HepG2 (cell line): ENCODE measurements around the gene PLXNC1. TPM values are rescaled to one million over a fixed set of nuclear protein-coding genes. Genes with fewer than 3 reads are reported as not detected.

Experiments
- ATAC-seq: fragments of 200-7000 bp; cut with Tn5 transposase; 3 replicates; pipeline ENCODE4 v1.9.1; 2020; ENCODE audit warnings: mild to moderate bottlenecking, moderate library complexity
- BruUV-seq: library from RNA; stranded (reverse); fragments of 400-500 nt; replicated peaks from 2 replicates; lab custom pipeline; 2021; lab: Mats Ljungman, UMichigan
- CTCF ChIA-PET: fragments of 300-600 bp; formaldehyde crosslinking; extraction: SDS; loops from one replicate; lab custom pipeline; 2021; ENCODE audit warnings: low total read pairs, inconsistent platforms, low intra/inter-chr PET ratio; lab: Yijun Ruan, JAX
- POLR2A ChIA-PET: fragments of 350-600 bp; sonication (Branson Sonifier 250); formaldehyde crosslinking; loops from one replicate; lab custom pipeline; 2020; ENCODE audit warnings: antibody characterized with exemption, inconsistent platforms; lab: Yijun Ruan, JAX
- DNase-seq: peaks from one replicate; pipeline ENCODE4 v3.0.0-alpha.2; 2015; ENCODE audit warnings: low spot score
- FAIRE-seq: peaks from 3 replicates; lab custom pipeline; 2011; peaks lifted over from hg19 to GRCh38; lab: Jason Lieb, UNC
- H2AFZ ChIP-seq: one replicate; pipeline ENCODE4 v1.6.1; 2011; ENCODE audit warnings: low read length, inconsistent platforms
- H3K27ac ChIP-seq: fragments of 300-600 bp; 3 replicates; pipeline ENCODE4 v1.8.0; 2011; ENCODE audit warnings: mixed run types, mild to moderate bottlenecking, mixed read lengths, low read length, inconsistent platforms; ENCODE audit not compliant: insufficient read depth; ENCODE audit errors: extremely low read length
- H3K27me3 ChIP-seq, 2 experiments: fragments of 200-600 bp in 1 of 2; 2 replicates in 1 of 2; 3 replicates in 1 of 2; pipeline versions ENCODE4 v1.6.0 to v1.8.0; 2011; ENCODE audit warnings: low read length in 2 of 2, mild to moderate bottlenecking in 2 of 2, moderate library complexity in 2 of 2, inconsistent platforms in 1 of 2; ENCODE audit not compliant: insufficient read depth in 2 of 2, control insufficient read depth in 1 of 2
- H3K36me3 ChIP-seq, 2 experiments: fragments of 200-600 bp in 1 of 2; replicated peaks in 1 of 2; 2 replicates in 1 of 2; 3 replicates in 1 of 2; pipeline versions ENCODE4 v1.5.1 to v1.8.0; 2011; ENCODE audit warnings: low read length in 2 of 2, inconsistent platforms in 1 of 2; ENCODE audit not compliant: insufficient read depth in 2 of 2, control insufficient read depth in 1 of 2
- H3K4me1 ChIP-seq: 2 replicates; pipeline ENCODE4 v1.5.1; 2012; ENCODE audit warnings: low read length, inconsistent platforms; ENCODE audit not compliant: insufficient read depth
- H3K4me2 ChIP-seq: 2 replicates; pipeline ENCODE4 v1.6.0; 2011; ENCODE audit warnings: low read depth, low read length, inconsistent platforms
- H3K4me3 ChIP-seq, 3 experiments: fragments of 200-600 bp in 1 of 3; sonication (generic), shearing (Covaris generic) in 1 of 3; replicated peaks in 1 of 3; 2 replicates each; pipeline ENCODE4 v1.5.1; 2011 to 2016; ENCODE audit warnings: low read length in 3 of 3, inconsistent platforms in 2 of 3, low read depth in 2 of 3, mild to moderate bottlenecking in 2 of 3, control low read depth in 1 of 3, mixed read lengths in 1 of 3; ENCODE audit not compliant: insufficient read depth in 1 of 3
- H3K79me2 ChIP-seq: one replicate; pipeline ENCODE4 v1.6.1; 2011; ENCODE audit warnings: low read length, inconsistent platforms; ENCODE audit not compliant: insufficient read depth
- H3K9ac ChIP-seq: 2 replicates; pipeline ENCODE4 v1.6.0; 2011; ENCODE audit warnings: mild to moderate bottlenecking, low read depth, low read length, inconsistent platforms; ENCODE audit not compliant: insufficient read depth
- H3K9me3 ChIP-seq: 2 replicates; pipeline ENCODE4 v1.5.1; 2012; ENCODE audit warnings: mild to moderate bottlenecking, low read length
- H4K20me1 ChIP-seq: 2 replicates; pipeline ENCODE4 v1.6.0; 2011; ENCODE audit warnings: inconsistent platforms, mild to moderate bottlenecking, low read length, moderate library complexity; ENCODE audit not compliant: insufficient read depth
- ATAD3A ChIP-seq: sonication (generic); formaldehyde crosslinking; IDR thresholded peaks from 2 replicates; pipeline ENCODE4 v1.4.0; 2020; ENCODE audit warnings: missing genetic modification reagents
- CC2D1A ChIP-seq: sonication (generic); formaldehyde crosslinking; IDR thresholded peaks from 2 replicates; pipeline ENCODE4 v1.8.1; 2023; ENCODE audit warnings: mild to moderate bottlenecking, missing genetic modification reagents
- MXD3 ChIP-seq: IDR thresholded peaks from 2 replicates; pipeline ENCODE4 v1.6.1; 2016; ENCODE audit warnings: mild to moderate bottlenecking, missing biosample characterization, missing genetic modification reagents
- STAG1 ChIP-seq: sonication (generic); formaldehyde crosslinking; IDR thresholded peaks from 2 replicates; pipeline ENCODE4 v1.4.0; 2020; ENCODE audit warnings: missing genetic modification reagents
- ZNF33A ChIP-seq: sonication (generic); formaldehyde crosslinking; IDR thresholded peaks from 2 replicates; pipeline ENCODE4 v1.5.1; 2020; ENCODE audit warnings: missing genetic modification reagents, mild to moderate bottlenecking, moderate library complexity, borderline replicate concordance
- WGBS: methylation state at CpG from one replicate; pipeline ENCODE4 v1.1.6; 2017; ENCODE audit warnings: low lambda C conversion rate; 5-methylcytosine and 5-hydroxymethylcytosine counted together
- in situ Hi-C: cut with HindIII; loops from 2 replicates; pipeline ENCODE4 v1.10.0; 2017; ENCODE audit warnings: low pct_unique_long_range_greater_than_20kb; ENCODE audit not compliant: extremely low pct_ligation_motif_present
- intact Hi-C: fragments of 100-400 bp; cut with micrococcal nuclease; formaldehyde crosslinking; loops from one replicate; pipeline ENCODE4 v1.10.0; 2022; ENCODE audit not compliant: unreplicated experiment
- polyA plus RNA-seq, 8 experiments: library from polyadenylated mRNA; depleted of rRNA in 3 of 8; stranded (reverse) in 7 of 8; unstranded in 1 of 8; fragments of >200 nt; fragmentation: Illumina TruSeq in 4 of 8; extraction: Trizol in 4 of 8; gene quantifications; 2 replicates each; pipeline versions ENCODE4 v1.2.1 to v1.2.3, GENCODE V29; 2011 to 2016; ENCODE audit warnings: low read depth in 4 of 8, missing spikeins in 1 of 8, mixed read lengths in 1 of 8; ENCODE audit not compliant: insufficient read depth in 1 of 8
- total RNA-seq, 5 experiments: library from RNA; depleted of rRNA; stranded (reverse); fragments of >200 nt; fragmentation: Illumina TruSeq; extraction: Trizol; gene quantifications; 2 replicates each; pipeline ENCODE4 v1.2.3, GENCODE V29; 2016; ENCODE audit warnings: low read depth in 1 of 5

PLXNC1 gene
- total and polyA plus RNA-seq, 2 of the 13 experiments (the other 11 are each of a cell fraction or from before 2014, with no cell fraction given): 6.6 to 11.2 TPM

- no peak for FAIRE-seq
- ATAC-seq: no peak
- BruUV-seq: no TSS peak
- Histone ChIP-seq H4K20me1 (no peaks in the 10 kb centered on the region), H3K36me3 (peaks cover 0 to 2% of the 10 kb centered on the region in 2 experiments; a peak in 2 of 5 replicates), H3K9ac (no peak overlapping the region), H3K27ac (no peak overlapping the region), H3K27me3 (no peaks in the 10 kb centered on the region), H2AFZ (no peak overlapping the region), H3K4me2 (no peak overlapping the region), H3K9me3 (no peaks in the 10 kb centered on the region), H3K4me1 (peaks cover 44% of the 10 kb centered on the region), H3K79me2 (no peaks in the 10 kb centered on the region), H3K4me3 (no peak overlapping the region)
- 90% methylated on average over 5 of the region's 5 CpGs for WGBS
- TF ChIP-seq STAG1 (CRISPR knock-in tag) (peak; percentile 26), CC2D1A (CRISPR knock-in tag) (no peak)
- intact Hi-C loops (loop anchor here (1.0 kb wide), 1 partner anchor 50 kb away; the partner anchor contains the start of gene PLXNC1), in situ Hi-C loops (no loop called here)
- no peak for DNase-seq
- ChIA-PET CTCF (interaction anchor here (1.1 kb wide), 1 partner anchor 65 kb away, joined by 3 read pairs; no protein-coding TSS in a partner anchor), POLR2A (interaction anchor here (1.8 kb wide), 1 partner anchor 47 kb away, joined by 5 read pairs; no protein-coding TSS in a partner anchor)
Observed at GRCh38 chr12:94198469-94198868, 50.1 kb downstream of the PLXNC1 start.

DNA sequence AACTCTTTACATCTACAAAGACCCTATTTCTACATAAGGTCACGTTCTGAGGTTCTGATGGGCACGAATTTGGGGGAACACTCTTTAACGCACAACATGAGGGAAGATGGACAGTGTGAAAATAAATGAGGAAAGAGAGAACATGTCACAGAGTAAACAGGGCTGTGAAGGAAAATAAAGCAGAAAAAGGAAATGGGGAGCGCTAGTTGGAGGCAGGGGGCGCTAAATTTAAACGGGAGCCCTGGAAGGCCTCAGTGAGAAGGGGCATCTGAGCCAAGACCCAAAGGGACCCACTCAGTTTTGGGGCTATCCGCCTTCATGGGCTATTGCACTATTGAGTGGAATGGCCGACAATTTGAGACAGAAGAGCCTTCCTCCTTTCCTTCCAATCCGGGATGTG is 50.5 kb downstream of the PLXNC1 start:
- Histone ChIP-seq H3K9ac (no peak overlapping the region), H2AFZ (no peak overlapping the region), H3K9me3 (no peaks in the 10 kb centered on the region), H3K79me2 (no peaks in the 10 kb centered on the region), H3K36me3 (peaks cover 0 to 2% of the 10 kb centered on the region in 2 experiments; a peak in 2 of 5 replicates), H3K4me2 (no peak overlapping the region), H3K4me1 (peaks cover 48% of the 10 kb centered on the region), H3K4me3 (no peak overlapping the region), H3K27ac (no peak overlapping the region), H4K20me1 (no peaks in the 10 kb centered on the region), H3K27me3 (no peaks in the 10 kb centered on the region)
- intact Hi-C loops (loop anchor here (1.0 kb wide), 1 partner anchor 51 kb away; the partner anchor contains the start of gene PLXNC1), in situ Hi-C loops (no loop called here)
- ChIA-PET POLR2A (interaction anchor here (1.8 to 4.7 kb wide), 2 partner anchors 15 to 47 kb away, joined by 5 to 24 read pairs; no protein-coding TSS in a partner anchor), CTCF (interaction anchor here (1.1 kb wide), 1 partner anchor 65 kb away, joined by 3 read pairs; no protein-coding TSS in a partner anchor)
- no peak for DNase-seq
- ATAC-seq: no peak
- FAIRE-seq: no peak
- WGBS: 86% methylated on average over 9 of the region's 9 CpGs
- BruUV-seq: no TSS peak
- no peak for TF ChIP-seq ZNF33A (CRISPR knock-in tag)
- no peak for TF ChIP-seq MXD3 (CRISPR knock-in tag)
- no peak for TF ChIP-seq ATAD3A (CRISPR knock-in tag)
